ENCODE data around the gene PLD5.

PLD5 gene

GRCh38 chr1:242034392-242034791 lies 490.1 kb downstream of the PLD5 start:
- no peak for DNase-seq

- DNase-seq: no peak
Measured at GRCh38 chr1:242033447-242033846, 491.1 kb downstream of the PLD5 start.
